ENCODE data around the gene IKZF1.

Gene IKZF1

DNA sequence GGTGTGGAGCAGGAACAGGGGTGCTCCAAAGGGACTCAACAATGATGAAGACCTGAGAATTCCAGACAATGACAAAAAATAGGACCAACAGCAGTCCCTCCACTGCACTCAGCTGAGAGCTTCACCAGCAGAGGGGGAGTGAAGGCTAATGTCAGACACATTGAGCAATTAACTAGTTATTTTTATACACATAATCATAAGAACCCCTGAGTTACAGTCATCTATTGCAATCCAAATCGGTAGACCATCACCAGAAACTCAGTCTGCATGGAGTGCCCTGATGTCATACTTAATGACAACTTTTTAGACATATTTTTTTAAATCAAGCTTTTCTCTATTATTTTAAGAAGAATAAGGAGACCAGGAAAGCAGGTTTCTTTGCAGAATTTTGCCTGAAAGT lies 30.6 kb upstream of the IKZF1 start:
- ATAC-seq (ENCODE audit: low read depth) (no peak), DNase-seq (ENCODE audit: low spot score) (no peak)
- no peaks in the 10 kb centered on the region for H3K9me3 ChIP-seq (ENCODE audit: severe bottlenecking)
- no peak overlapping the region for H3K27ac ChIP-seq (ENCODE audit: poor library complexity, severe bottlenecking)
- H3K27me3 ChIP-seq (ENCODE audit: insufficient read depth, poor library complexity, severe bottlenecking): peaks cover 6% of the 10 kb centered on the region
- no peak overlapping the region for H3K4me3 ChIP-seq (ENCODE audit: severe bottlenecking)
- TF ChIP-seq, protein P1, sequence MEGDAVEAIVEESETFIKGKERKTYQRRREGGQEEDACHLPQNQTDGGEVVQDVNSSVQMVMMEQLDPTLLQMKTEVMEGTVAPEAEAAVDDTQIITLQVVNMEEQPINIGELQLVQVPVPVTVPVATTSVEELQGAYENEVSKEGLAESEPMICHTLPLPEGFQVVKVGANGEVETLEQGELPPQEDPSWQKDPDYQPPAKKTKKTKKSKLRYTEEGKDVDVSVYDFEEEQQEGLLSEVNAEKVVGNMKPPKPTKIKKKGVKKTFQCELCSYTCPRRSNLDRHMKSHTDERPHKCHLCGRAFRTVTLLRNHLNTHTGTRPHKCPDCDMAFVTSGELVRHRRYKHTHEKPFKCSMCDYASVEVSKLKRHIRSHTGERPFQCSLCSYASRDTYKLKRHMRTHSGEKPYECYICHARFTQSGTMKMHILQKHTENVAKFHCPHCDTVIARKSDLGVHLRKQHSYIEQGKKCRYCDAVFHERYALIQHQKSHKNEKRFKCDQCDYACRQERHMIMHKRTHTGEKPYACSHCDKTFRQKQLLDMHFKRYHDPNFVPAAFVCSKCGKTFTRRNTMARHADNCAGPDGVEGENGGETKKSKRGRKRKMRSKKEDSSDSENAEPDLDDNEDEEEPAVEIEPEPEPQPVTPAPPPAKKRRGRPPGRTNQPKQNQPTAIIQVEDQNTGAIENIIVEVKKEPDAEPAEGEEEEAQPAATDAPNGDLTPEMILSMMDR (IDR thresholded peaks at IDR 0.05; ENCODE audit: poor library complexity, severe bottlenecking): no peak
- no peaks in the 10 kb centered on the region for H3K4me1 ChIP-seq (ENCODE audit: insufficient read depth, poor library complexity, severe bottlenecking)
- H3K36me3 ChIP-seq (ENCODE audit: low read depth): no peaks in the 10 kb centered on the region

DNA sequence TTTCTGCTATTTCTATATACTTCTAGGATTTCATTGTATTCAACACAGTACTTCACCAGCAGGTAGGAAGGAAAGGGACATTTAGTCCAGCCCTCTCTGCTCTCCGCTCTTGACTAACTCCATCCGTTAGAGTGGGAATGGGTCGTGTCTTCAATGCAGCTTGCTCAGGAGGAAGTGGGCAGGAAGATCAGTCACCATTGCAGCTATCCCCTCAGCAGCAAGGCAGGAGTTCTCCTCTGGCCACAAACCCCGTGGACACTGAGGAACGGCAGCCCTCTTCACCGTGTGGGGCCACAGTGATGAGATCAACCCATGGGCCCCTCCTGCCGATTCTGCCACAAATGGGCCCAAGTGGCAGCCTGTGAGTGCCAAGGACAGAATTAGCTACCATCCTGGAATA lies 30.2 kb upstream of the IKZF1 start:
- DNase-seq (ENCODE audit: low spot score): no peak
- H3K4me3 ChIP-seq (ENCODE audit: severe bottlenecking): no peak overlapping the region
- H3K36me3 ChIP-seq (ENCODE audit: low read depth): no peaks in the 10 kb centered on the region
- H3K4me1 ChIP-seq (ENCODE audit: insufficient read depth, poor library complexity, severe bottlenecking): no peaks in the 10 kb centered on the region
- no peaks in the 10 kb centered on the region for H3K9me3 ChIP-seq (ENCODE audit: severe bottlenecking)
- TF ChIP-seq, protein P1 (IDR thresholded peaks at IDR 0.05; ENCODE audit: poor library complexity, severe bottlenecking): no peak
- H3K27me3 ChIP-seq (ENCODE audit: insufficient read depth, poor library complexity, severe bottlenecking): peaks cover 6% of the 10 kb centered on the region
- H3K27ac ChIP-seq (ENCODE audit: poor library complexity, severe bottlenecking): no peak overlapping the region
- no peak for ATAC-seq (ENCODE audit: low read depth)

- H3K27me3 ChIP-seq (ENCODE audit: insufficient read depth, poor library complexity, severe bottlenecking): peaks cover 6% of the 10 kb centered on the region
- TF ChIP-seq, protein P1 (IDR thresholded peaks at IDR 0.05; ENCODE audit: poor library complexity, severe bottlenecking): no peak
- no peak for ATAC-seq (ENCODE audit: low read depth)
- H3K9me3 ChIP-seq (ENCODE audit: severe bottlenecking): no peaks in the 10 kb centered on the region
- no peak for DNase-seq (ENCODE audit: low spot score)
- no peaks in the 10 kb centered on the region for H3K36me3 ChIP-seq (ENCODE audit: low read depth)
- H3K27ac ChIP-seq (ENCODE audit: poor library complexity, severe bottlenecking): no peak overlapping the region
- no peak overlapping the region for H3K4me3 ChIP-seq (ENCODE audit: severe bottlenecking)
- H3K4me1 ChIP-seq (ENCODE audit: insufficient read depth, poor library complexity, severe bottlenecking): no peaks in the 10 kb centered on the region
Observed at GRCh38 chr7:50275430-50275829, 29.1 kb upstream of the IKZF1 start.

DNA sequence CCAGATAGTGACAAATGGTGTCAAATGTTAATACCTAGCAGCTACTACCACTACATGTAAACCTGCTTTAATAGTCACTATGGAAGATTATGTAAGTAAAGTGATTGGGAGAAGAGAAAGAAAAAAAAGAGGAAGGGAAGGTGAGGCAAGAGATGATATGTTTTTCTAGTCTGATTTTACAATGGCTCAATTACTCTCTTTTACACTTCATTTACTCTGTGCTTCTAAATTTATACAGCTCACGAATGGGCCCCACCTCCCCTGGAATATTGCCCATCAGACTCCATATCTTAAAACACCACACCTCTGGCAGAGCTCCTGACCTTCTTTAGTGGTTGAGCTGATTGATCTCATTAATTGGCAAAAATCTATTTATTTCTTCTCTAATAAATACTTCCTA lies 28.0 kb upstream of the IKZF1 start:
- H3K4me1 ChIP-seq (ENCODE audit: insufficient read depth, poor library complexity, severe bottlenecking): no peaks in the 10 kb centered on the region
- TF ChIP-seq, protein P1 (IDR thresholded peaks at IDR 0.05; ENCODE audit: poor library complexity, severe bottlenecking): no peak
- no peaks in the 10 kb centered on the region for H3K36me3 ChIP-seq (ENCODE audit: low read depth)
- H3K4me3 ChIP-seq (ENCODE audit: severe bottlenecking): no peak overlapping the region
- ATAC-seq (ENCODE audit: low read depth) (no peak), DNase-seq (ENCODE audit: low spot score) (no peak)
- no peak overlapping the region for H3K27ac ChIP-seq (ENCODE audit: poor library complexity, severe bottlenecking)
- H3K27me3 ChIP-seq (ENCODE audit: insufficient read depth, poor library complexity, severe bottlenecking): peaks cover 6% of the 10 kb centered on the region
- no peaks in the 10 kb centered on the region for H3K9me3 ChIP-seq (ENCODE audit: severe bottlenecking)

DNA sequence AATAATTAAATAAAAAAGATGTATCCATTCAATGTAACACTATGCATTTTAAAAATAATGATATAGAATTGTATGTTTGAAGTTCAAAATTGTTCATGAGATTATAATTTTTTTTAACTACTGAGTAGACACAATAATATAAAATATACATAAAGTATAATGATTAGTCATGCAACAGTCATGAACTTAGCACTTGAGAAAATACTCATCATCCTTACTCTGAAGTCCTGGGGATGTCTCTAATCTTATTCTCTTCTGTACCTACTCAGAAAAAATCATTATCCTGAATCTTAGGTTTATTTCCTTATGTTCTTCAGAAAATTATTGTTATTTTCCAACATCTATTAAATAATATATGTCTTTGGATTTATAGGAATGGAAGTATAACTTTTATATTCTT lies 26.4 kb upstream of the IKZF1 start:
- TF ChIP-seq, protein P1 (IDR thresholded peaks at IDR 0.05; ENCODE audit: poor library complexity, severe bottlenecking): no peak
- H3K36me3 ChIP-seq (ENCODE audit: low read depth): no peaks in the 10 kb centered on the region
- no peak for ATAC-seq (ENCODE audit: low read depth)
- H3K4me1 ChIP-seq (ENCODE audit: insufficient read depth, poor library complexity, severe bottlenecking): no peaks in the 10 kb centered on the region
- no peaks in the 10 kb centered on the region for H3K9me3 ChIP-seq (ENCODE audit: severe bottlenecking)
- no peak for DNase-seq (ENCODE audit: low spot score)
- H3K27me3 ChIP-seq (ENCODE audit: insufficient read depth, poor library complexity, severe bottlenecking): peaks cover 6% of the 10 kb centered on the region
- no peak overlapping the region for H3K4me3 ChIP-seq (ENCODE audit: severe bottlenecking)
- no peak overlapping the region for H3K27ac ChIP-seq (ENCODE audit: poor library complexity, severe bottlenecking)
